Activated CD4-positive, CD25-positive, alpha-beta regulatory T cell treated with anti-CD3 and anti-CD28 coated beads, Interleukin-2, amount 50 U/mL, for 72 hours (primary cell): Measurements from ENCODE around the gene NUP188.

Experiments
- DNase-seq: peaks from one replicate; pipeline ENCODE4 v3.0.0; 2021

Gene NUP188

DNA sequence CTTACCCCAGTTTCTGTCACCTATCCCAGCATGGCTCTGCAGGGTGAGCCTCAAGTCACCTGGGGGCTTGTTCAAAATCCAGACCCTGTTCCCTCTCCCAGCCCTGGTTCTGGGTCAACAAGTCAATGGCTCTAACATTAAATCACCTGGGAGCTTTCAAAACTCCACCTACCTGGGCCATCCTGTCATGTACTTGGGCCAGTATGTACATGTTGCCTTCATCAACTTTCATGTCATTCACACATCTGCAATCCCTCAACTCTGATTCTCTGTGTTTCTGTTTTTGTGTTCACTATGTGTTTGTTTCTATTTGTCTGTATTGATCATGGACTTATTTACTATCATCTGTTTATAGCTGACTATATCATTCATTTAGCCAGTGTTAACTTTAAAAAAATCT, 82.7 kb downstream of the NUP188 start:
- DNase-seq, result no peak

DNA sequence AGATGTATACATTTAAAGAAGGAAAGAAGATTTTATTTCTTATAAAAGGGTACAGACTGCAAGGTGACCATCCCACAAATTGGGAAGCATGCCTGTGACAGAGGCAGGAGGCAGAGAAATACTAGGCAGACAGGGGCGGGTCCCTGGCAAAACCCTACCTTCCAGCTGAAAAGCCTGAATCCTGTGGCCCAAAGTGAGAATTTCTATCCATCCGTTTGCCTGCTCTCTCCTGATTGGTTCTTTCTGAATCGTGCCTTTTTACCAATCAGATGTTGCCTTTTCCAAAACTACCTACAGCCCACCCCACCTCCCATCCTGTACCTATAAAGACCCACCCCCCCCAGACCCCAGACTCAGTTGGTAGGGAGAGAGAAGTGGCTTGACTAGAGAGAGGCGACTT, 84.0 kb downstream of the NUP188 start:
- no peak for DNase-seq

DNA sequence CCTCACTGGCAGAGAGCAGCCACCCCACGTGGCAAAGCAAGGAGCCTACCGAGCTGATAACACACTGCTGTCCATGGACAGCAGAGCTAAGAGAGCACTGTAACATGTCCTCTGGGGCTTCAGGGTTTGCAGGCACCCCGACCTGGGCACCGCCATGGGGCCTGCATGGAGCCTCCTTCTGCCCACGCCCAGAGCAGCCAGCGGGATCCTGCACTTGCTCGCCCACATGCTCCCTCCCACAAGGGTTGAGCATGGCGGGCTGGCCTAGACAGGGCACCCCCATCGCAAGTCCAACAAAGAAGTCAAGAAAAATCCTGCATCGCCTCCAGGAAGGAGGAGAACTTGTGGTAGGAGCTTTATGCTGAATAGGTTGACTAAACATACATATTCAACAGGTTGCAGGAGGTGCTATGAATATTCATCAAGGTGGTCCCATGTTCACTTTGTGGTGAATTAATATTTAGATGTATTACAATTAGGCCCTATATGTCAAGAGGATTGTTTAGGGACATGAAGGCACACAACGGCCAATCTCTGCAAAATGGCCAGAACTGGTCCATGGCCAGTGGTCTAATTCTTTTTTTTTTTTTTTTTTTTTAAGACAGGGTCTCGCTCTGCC, 85.2 kb downstream of the NUP188 start:
- DNase-seq, result no peak

DNA sequence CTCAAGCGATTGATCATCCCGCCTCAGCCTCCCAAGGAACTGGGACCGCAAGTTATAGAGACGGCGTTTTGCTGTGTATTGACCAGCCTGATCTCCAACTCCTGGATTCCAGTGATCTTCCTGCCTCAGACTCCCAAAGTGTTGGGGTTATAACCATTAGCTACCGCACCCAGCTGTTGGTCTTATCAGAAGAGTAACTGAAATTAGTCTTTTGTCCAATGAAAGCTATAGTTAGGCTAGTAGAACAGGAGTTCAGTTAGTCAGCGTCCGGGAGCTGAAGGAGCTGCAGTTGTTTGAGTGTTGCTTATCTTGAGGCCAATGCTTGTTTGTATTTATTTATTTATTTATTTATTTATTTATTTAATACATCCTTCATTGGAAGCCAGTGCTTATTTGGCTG, 85.7 kb downstream of the NUP188 start:
- DNase-seq, result no peak

DNA sequence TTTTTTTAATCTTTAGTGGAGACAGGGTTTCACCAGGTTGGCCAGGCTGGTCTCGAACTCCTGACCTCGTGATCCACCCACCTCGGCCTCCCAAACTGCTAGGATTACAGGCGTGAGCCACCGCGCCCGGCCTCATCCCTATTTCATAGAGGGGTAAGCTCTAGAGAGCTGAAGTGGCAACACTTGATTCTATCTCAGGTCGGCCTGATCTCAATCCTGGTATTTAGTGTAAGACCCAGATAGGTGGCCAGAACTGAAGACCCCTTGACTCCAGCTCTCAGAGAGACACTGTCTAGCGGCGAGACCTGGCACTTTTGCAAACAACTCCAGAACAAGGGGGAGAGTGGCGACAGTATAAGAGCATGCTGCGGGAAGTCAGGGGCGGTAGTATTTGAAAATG, 88.3 kb downstream of the NUP188 start:
- peak; percentile 40 for DNase-seq

DNA sequence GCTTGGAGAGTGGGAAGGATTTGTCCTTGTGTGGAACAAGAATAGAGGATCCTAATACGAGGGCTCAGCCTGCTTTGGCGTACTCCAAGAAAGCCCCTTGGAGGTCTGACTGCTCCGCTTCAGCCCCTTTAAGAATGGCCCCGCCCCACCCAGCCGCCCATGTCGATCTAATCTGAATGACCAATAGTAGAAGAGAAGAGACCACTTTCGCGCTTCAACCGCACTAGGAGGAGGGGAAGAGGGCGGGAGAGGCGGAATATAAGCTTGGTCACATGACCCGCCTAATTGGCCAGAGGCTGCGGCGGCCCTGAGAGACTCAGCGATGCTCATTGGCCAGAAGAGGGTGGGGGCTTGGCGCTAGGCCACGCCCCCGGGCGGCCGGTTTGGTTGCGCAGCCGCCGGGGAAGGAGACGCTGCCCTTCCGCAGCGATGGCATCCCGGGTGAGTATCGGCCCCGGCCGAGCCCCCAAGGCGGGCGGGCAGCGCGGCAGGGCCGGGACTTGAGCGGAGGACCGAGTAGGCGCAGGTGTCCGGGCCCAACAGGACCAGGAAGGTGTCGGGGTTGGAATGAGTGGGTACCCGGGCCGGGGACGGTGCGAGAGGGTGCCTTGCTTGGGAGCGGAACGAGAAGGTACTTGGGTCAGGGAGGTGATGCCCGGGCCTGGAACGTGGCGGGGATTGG, 88.9 kb downstream of the NUP188 start, which contains the start of gene MIGA2:
Gene MIGA2 (plus strand): TSS at position 386 of the 682 bp plus-strand sequence. CDS start 3,969 bp downstream, outside the sequence.
- DNase-seq, result peak; percentile 89

DNA sequence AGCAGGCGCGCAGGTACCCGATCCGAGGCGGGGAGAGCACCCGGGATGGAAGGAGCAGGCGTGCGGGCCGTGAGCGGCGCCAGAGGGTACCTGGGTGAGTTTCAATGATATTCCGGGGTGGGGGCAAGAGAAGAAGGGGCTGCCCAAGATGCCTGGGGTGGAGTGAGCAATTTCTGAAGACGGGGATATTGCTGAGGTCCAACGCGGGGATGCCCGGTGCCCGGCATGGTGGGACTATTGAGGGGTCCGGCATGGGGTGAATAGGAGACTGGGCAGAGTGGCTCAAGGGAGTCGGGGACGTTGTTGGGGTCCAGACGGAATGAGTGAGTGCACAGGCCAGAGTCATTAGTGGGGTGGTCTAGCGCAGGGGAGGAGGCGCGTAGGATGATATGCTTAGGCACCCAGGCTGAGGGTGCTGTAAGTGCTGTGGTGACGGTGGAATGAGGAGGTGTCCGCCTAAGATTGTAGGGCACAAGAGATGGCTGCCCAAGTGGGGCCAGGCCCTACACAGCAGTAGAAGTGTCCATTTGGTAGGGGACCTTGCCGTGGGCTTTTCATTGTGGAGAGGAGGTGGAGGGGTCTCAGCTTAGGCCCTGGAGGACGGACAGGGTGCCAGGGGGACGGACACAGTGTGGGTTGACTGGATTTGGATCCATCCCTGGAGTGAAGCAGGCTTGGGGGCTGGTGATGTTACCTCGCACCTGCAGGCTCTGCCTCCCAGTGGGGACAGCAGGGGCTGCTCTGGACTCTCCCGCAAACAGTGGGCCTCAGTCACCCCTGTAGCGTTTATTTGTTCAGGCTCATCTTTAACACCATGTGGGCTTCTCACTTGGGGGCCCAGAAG, 89.6 kb downstream of the NUP188 start:
- no peak for DNase-seq

DNA sequence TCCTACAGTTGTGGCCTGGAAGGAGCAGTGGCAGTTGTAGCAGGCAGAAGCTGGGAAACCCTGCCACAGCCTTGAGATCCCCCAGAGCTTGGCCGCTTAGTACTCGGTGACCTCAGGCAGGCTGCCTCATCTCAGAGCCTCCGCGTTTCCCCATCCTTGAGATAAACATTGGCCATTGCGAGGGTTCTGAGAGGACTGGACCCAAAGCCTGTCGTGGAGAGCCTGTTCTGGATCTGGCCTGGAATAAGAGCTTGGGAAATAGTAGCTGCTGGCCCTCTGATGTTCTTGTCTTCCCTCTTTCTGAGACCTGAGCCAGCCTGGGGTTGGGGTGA, 90.2 kb downstream of the NUP188 start:
- DNase-seq, result no peak

DNA sequence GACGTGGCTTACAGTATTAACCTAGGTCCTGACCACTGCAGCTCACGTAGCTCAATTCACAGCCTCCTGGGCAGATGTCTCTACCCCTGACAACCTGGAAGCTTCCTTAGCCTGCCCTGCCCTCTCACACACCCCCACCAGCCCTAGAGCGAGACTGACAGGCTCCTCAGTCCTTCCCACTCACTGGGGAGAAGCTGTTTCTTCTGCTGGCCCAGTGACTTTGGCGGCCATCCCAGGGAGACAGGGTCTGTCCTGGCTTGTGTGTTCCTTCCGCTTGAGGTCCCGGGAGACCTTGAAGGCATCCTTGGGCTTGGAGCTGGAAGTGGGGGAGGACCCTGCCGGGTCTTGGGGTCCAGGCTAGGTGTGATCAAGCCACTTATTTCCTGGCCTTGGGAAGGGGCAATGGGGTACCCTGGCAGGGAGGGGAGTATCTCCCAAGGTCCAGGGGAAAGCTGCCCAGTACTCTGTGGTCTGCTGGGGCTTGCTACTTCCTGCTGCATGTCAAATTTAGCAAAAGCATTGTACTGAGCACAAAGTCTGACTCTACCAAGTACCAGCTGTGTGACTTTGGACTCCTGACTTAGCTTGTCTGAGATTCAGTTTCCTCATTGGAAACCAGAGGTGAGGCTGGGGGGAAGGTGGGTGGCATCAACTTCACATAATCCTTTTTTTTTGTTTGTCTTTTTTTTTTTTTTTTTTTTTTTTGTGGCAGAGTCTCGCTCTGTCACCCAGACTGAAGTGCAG, 90.8 kb downstream of the NUP188 start:
- DNase-seq, result no peak

DNA sequence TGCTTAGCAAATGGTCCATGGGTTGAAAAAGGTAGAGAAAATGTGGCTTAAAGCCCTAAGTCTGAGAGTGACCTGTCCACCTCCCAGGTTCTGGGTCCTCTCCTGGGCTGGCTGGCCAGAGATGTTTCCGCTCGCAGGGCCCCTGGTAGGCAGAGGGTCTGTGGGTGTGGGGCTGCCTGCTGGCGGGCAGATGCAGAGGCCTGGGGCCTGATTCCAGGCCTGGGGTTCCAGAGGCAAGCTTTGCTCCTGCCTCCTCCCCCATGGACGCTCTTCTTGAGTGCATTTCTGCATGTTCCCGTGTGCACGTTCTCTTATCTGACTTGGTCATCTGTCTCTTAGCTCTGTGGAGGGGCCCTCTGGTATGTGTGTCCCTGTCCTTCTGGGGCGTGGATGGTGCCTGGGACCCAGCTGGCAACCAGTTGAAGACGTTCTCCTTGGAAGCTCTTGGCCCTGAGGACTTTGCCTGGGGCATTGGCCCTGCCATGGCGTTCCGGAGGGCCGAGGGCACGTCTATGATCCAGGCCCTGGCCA, 92.7 kb downstream of the NUP188 start:
- no peak for DNase-seq

DNA sequence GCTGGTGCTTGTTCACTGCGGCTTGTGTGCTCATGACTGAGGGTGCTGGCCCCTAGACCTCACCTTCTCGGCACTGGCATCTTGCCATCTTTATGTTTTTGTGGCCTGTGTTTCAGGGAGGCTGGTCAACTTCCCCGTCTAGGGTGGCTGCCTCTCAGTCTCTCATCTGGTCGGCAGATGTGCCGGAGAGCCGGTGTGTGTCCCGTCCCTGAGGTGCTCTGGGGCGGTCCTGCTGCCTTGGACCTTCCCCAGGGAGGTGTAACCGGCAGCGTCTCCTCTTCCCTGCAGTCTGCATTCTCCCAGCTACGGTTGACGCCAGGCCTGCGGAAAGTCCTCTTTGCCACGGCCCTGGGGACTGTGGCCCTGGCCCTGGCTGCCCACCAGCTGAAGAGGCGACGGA, 94.5 kb downstream of the NUP188 start:
- no peak for DNase-seq

DNA sequence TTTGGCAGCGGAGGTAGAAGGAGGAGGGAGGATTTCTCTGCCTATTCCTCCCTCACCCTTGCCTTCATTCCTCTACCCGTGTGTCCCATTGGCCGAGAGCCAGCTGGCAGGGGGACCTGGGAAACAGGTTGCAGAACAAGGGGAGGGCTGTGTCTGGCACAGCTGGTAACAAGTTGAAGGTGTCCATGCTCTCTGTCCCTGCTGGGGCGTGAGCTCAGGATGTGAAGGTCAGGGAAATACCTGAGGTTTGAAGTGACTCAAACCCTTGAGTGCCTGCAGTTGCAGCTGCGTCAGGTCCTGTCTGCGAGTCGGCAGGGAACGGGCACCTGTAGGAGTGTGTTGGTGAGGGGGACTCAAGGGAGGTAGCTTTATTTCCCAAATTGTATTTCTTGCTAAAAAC, 105.1 kb downstream of the NUP188 start:
- DNase-seq, result no peak

DNA sequence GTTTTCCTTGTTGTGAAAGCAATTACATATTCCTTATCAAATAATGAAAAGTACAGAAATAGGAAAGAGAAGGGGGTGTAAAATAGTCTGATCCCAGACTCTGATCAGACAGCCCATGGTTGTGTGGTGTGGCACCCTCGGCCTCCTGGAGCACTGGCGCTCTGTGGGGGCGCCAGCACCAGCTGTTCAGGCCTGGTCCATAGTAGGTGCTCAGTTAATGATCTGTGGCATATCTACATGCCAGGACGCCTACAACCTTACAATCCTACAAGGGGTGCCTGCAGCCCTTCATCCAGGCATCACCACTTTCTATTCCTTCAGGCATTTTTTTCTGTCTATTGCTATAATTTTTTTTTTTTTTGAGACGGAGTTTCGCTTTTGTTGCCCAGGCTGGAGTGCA, 105.5 kb downstream of the NUP188 start:
- DNase-seq, result no peak

DNA sequence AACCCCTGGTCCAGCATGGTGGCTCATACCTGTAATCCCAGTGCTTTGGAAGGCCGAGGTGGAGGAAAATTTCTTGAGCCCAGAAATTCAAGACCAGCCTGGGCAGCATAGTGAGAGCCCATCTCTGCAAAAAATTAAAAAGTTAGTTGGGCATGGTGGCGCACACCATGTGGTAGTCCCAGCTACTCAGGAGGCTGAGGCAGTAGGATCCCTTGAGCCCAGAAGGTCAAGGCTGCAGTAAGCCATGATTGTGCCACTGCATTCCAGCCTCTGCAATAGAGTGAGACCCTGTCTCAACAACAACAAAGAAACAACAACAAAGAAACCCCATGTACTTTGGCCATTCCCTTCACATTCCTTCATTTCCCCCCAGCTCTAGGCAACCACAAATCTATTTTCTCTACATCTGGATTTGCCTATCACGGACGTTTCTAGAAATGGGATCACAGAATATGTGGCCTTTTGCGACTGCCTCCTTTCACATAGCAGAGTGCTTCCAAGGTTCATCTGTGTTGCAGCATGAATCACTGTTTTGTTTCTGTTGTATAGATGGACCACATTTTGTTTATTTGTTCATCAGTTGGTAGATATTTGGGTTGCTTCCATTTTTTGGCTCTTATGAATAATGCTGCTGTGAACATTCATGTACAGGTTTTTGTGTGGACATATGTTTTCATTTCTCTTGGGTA, 106.8 kb downstream of the NUP188 start:
- no peak for DNase-seq
